ENCODE results near the gene ACOX3. TPM values are rescaled to one million over a fixed set of nuclear protein-coding genes. Genes with fewer than 3 reads are reported as not detected.

Gene ACOX3
- total and polyA plus RNA-seq, 2 of the 8 experiments (the other 6 are each of a cell fraction or from before 2014, with no cell fraction given) = 2.5 to 9.9 TPM

DNA sequence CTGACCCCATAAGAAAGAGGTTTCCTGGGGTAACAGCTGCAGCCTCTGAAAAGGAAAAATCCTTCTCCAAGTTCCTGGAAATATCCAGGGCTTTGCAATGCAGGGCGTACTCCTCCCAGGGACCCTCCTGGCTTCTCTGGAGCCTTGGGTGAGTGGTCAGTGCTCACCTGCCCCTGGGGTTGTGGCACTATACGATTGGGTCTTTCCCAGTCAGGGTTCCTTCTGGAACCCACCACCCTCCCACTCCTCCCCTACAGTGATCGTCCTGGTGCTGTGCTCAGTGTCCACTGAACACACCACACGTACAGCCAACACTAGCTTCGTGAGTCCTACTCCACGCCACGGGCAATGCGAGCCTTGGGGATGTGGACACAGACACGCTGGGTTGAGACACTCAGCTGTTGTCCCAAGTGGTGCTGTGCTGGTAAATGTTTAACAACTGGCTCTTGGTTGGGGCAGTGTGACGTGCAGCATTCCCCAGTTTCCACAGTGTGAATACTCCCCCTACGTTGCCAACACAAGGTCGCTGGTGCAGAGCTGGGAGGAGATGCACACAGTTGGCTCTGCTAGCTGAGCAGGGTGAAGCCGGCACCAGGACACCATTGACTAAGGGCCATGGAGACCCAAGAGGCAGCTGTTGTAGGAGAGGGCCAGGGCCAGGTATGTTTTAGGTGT, 105.6 kb downstream of the ACOX3 start (continued):
- TF ChIP-seq, protein P1, sequence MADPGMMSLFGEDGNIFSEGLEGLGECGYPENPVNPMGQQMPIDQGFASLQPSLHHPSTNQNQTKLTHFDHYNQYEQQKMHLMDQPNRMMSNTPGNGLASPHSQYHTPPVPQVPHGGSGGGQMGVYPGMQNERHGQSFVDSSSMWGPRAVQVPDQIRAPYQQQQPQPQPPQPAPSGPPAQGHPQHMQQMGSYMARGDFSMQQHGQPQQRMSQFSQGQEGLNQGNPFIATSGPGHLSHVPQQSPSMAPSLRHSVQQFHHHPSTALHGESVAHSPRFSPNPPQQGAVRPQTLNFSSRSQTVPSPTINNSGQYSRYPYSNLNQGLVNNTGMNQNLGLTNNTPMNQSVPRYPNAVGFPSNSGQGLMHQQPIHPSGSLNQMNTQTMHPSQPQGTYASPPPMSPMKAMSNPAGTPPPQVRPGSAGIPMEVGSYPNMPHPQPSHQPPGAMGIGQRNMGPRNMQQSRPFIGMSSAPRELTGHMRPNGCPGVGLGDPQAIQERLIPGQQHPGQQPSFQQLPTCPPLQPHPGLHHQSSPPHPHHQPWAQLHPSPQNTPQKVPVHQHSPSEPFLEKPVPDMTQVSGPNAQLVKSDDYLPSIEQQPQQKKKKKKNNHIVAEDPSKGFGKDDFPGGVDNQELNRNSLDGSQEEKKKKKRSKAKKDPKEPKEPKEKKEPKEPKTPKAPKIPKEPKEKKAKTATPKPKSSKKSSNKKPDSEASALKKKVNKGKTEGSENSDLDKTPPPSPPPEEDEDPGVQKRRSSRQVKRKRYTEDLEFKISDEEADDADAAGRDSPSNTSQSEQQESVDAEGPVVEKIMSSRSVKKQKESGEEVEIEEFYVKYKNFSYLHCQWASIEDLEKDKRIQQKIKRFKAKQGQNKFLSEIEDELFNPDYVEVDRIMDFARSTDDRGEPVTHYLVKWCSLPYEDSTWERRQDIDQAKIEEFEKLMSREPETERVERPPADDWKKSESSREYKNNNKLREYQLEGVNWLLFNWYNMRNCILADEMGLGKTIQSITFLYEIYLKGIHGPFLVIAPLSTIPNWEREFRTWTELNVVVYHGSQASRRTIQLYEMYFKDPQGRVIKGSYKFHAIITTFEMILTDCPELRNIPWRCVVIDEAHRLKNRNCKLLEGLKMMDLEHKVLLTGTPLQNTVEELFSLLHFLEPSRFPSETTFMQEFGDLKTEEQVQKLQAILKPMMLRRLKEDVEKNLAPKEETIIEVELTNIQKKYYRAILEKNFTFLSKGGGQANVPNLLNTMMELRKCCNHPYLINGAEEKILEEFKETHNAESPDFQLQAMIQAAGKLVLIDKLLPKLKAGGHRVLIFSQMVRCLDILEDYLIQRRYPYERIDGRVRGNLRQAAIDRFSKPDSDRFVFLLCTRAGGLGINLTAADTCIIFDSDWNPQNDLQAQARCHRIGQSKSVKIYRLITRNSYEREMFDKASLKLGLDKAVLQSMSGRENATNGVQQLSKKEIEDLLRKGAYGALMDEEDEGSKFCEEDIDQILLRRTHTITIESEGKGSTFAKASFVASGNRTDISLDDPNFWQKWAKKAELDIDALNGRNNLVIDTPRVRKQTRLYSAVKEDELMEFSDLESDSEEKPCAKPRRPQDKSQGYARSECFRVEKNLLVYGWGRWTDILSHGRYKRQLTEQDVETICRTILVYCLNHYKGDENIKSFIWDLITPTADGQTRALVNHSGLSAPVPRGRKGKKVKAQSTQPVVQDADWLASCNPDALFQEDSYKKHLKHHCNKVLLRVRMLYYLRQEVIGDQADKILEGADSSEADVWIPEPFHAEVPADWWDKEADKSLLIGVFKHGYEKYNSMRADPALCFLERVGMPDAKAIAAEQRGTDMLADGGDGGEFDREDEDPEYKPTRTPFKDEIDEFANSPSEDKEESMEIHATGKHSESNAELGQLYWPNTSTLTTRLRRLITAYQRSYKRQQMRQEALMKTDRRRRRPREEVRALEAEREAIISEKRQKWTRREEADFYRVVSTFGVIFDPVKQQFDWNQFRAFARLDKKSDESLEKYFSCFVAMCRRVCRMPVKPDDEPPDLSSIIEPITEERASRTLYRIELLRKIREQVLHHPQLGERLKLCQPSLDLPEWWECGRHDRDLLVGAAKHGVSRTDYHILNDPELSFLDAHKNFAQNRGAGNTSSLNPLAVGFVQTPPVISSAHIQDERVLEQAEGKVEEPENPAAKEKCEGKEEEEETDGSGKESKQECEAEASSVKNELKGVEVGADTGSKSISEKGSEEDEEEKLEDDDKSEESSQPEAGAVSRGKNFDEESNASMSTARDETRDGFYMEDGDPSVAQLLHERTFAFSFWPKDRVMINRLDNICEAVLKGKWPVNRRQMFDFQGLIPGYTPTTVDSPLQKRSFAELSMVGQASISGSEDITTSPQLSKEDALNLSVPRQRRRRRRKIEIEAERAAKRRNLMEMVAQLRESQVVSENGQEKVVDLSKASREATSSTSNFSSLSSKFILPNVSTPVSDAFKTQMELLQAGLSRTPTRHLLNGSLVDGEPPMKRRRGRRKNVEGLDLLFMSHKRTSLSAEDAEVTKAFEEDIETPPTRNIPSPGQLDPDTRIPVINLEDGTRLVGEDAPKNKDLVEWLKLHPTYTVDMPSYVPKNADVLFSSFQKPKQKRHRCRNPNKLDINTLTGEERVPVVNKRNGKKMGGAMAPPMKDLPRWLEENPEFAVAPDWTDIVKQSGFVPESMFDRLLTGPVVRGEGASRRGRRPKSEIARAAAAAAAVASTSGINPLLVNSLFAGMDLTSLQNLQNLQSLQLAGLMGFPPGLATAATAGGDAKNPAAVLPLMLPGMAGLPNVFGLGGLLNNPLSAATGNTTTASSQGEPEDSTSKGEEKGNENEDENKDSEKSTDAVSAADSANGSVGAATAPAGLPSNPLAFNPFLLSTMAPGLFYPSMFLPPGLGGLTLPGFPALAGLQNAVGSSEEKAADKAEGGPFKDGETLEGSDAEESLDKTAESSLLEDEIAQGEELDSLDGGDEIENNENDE (IDR thresholded peaks at IDR 0.05; ENCODE audit: insufficient replicate concordance, low read length) = no peak
- TF ChIP-seq CBX8 (IDR thresholded peaks at IDR 0.05; ENCODE audit: borderline replicate concordance, low read depth, low read length) (no peak), ZNF274 (IDR thresholded peaks at IDR 0.05; ENCODE audit: borderline replicate concordance, extremely low read depth, low read length) (no peak), HDAC6 (IDR thresholded peaks at IDR 0.05; ENCODE audit: low read depth, low read length) (no peak)
- TF ChIP-seq, protein P2, sequence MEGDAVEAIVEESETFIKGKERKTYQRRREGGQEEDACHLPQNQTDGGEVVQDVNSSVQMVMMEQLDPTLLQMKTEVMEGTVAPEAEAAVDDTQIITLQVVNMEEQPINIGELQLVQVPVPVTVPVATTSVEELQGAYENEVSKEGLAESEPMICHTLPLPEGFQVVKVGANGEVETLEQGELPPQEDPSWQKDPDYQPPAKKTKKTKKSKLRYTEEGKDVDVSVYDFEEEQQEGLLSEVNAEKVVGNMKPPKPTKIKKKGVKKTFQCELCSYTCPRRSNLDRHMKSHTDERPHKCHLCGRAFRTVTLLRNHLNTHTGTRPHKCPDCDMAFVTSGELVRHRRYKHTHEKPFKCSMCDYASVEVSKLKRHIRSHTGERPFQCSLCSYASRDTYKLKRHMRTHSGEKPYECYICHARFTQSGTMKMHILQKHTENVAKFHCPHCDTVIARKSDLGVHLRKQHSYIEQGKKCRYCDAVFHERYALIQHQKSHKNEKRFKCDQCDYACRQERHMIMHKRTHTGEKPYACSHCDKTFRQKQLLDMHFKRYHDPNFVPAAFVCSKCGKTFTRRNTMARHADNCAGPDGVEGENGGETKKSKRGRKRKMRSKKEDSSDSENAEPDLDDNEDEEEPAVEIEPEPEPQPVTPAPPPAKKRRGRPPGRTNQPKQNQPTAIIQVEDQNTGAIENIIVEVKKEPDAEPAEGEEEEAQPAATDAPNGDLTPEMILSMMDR (IDR thresholded peaks at IDR 0.05; ENCODE audit: control extremely low read depth in 1 of 3, insufficient read depth in 1 of 3, low read depth in 1 of 3, low read length in 3 of 3) = no peak
